Pancreas (tissue), 10 donors: ENCODE measurements around the gene AXIN2. TPM values are rescaled to one million over a fixed set of nuclear protein-coding genes. Genes with fewer than 3 reads are reported as not detected.

ENCODE experiments used
- ATAC-seq, 4 donors: fragments of 200-7000 bp; cut with Tn5 transposase; one replicate each; pipeline versions ENCODE4 v1.8.0 to v1.9.1; 2020; ENCODE audit warnings: mild to moderate bottlenecking in 4 of 4, moderate library complexity in 4 of 4
- DNase-seq, 6 donors: peaks; one replicate each; pipeline ENCODE4 v3.0.0-alpha.2; 2020
- FAIRE-seq: peaks from 2 replicates; lab custom pipeline; 2012; peaks lifted over from hg19 to GRCh38; lab: Jason Lieb, UNC
- H3K27ac ChIP-seq, 4 donors: fragments of 200-600 bp; sonication (generic); 1 replicate in 3 of 4; 2 replicates in 1 of 4; pipeline versions ENCODE4 v1.5.0 to v1.8.0; 2020
- H3K27me3 ChIP-seq, 4 donors: fragments of 200-600 bp; one replicate each; pipeline ENCODE4 v1.8.0; 2021
- H3K36me3 ChIP-seq, 3 donors: fragments of 200-600 bp; sonication (generic) in 1 of 3; one replicate each; pipeline versions ENCODE4 v1.5.0 to v1.8.0; 2020 to 2021
- H3K4me1 ChIP-seq, 3 donors: fragments of 200-600 bp; one replicate each; pipeline ENCODE4 v1.8.0; 2021
- H3K4me3 ChIP-seq, 4 donors: fragments of 200-600 bp; sonication (generic) in 2 of 4; one replicate each; pipeline versions ENCODE4 v1.5.0 to v1.8.0; 2020 to 2021
- H3K9me3 ChIP-seq, 4 donors: fragments of 200-600 bp; one replicate each; pipeline ENCODE4 v1.8.0; 2021
- WGBS, 2 donors: extraction: QIAGEN DNeasy Blood & Tissue Kit; methylation state at CpG; one replicate each; pipeline ENCODE4 v1.1.7; 2013; 5-methylcytosine and 5-hydroxymethylcytosine counted together
- intact Hi-C, 3 donors: fragments of 100-400 bp; cut with DNase I; formaldehyde crosslinking; loops; one replicate each; pipeline versions ENCODE4 v1.11.1 to v1.14.2; 2022
- polyA plus RNA-seq, 2 donors: library from polyadenylated mRNA; stranded (reverse); fragments of 200-250 nt; gene quantifications; one replicate each; pipeline ENCODE4 v1.2.3, GENCODE V29; 2013
- total RNA-seq, 6 donors: library from RNA; stranded (reverse); fragmentation: NEBNext Ultra II Directional in 4 of 6; extraction: Animal tissue kit (Norgen Biotek cat#: 25700) in 4 of 6; gene quantifications; one replicate each; pipeline versions ENCODE4 v1.2.1 to v1.2.4, GENCODE V29; 2021 to 2023
- TF ChIP-seq, protein P1 (sequence below), 4 donors: fragments of 200-600 bp; sonication (generic) in 3 of 4; IDR thresholded peaks; one replicate each; pipeline versions ENCODE4 v1.5.0 to v1.8.0; 2021; ENCODE audit warnings: antibody characterized with exemption in 4 of 4
- donor health status: healthy with polysubstance abuse.
- donor health status: DM: no; HTN: no; CAD: no; lungs with moderate emphysema.
- donor health status: DM: no; HTN: no; CAD: no.
- donor health status: control.
- donor health status: control.
- donor health status: Bipolar disorder and iron deficiency.
- donor health status: DM: yes; HTN: yes; CAD: no.
- donor health status: DM: no; HTN: no; CAD: no.
- donor health status: DM: no; HTN: no; CAD: no.
- donor health status: DM: yes; HTN: yes; CAD: no.

Gene AXIN2
- total and polyA plus RNA-seq, 8 donors = 2.5 to 13.1 (median 3.3) TPM

DNA sequence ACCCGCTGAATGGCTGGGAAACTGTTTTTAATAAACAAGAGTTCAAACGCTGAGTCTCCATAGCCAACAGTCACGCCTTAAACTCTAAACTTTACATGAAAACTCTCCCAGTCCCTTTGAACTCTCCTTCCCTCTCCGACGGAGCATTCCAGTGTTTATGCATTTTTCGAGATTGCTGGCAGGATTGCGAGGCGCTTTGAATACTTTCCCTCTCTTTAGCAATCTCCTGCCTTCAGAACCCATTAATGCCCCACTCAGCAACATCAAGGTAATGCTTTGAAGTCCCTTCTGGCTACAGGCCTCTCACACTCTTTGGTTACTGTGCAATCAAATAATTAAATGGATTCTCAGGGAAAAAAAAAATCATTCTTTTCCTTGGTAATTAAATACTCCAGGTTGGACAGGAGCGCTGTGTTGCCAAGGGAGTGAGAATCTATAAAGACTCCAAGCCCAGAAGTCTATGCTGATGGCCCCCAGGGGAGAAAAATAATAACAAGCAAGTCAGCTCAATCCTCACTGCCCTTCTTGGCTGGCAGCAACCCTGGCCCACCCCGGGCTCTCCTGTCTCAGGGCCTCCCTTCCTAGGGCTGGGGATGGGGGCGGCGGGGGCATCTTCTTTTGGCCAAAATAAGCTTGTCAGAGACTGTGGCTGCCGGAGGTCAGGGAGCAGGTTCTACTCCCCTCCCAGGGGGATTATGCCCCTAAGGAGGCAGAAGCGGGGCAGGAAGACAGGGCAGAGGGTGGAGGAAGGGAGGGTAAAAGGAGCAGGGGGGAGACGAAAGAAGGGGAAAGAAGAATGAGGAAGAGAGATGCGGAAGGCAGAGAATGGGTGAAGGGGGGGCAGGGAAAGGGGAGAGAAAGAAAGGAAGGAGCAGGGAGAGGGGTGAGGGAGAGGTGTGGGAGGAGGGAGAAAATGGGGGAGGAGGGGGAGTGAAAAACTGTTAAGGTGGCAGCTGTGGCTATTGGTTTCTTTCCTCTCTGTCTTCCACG is 45.2 kb downstream of the AXIN2 start:
- Histone ChIP-seq H3K27ac (no peak overlapping the region), H3K9me3 (no peaks in the 10 kb centered on the region), H3K4me3 (no peak overlapping the region), H3K27me3 (no peaks in the 10 kb centered on the region), H3K36me3 (no peaks in the 10 kb centered on the region), H3K4me1 (no peaks in the 10 kb centered on the region)
- intact Hi-C loops = no loop called here
- 60 to 61% methylated on average over 16 to 17 of the region's 17 CpGs for WGBS, 2 donors
- TF ChIP-seq, protein P1, sequence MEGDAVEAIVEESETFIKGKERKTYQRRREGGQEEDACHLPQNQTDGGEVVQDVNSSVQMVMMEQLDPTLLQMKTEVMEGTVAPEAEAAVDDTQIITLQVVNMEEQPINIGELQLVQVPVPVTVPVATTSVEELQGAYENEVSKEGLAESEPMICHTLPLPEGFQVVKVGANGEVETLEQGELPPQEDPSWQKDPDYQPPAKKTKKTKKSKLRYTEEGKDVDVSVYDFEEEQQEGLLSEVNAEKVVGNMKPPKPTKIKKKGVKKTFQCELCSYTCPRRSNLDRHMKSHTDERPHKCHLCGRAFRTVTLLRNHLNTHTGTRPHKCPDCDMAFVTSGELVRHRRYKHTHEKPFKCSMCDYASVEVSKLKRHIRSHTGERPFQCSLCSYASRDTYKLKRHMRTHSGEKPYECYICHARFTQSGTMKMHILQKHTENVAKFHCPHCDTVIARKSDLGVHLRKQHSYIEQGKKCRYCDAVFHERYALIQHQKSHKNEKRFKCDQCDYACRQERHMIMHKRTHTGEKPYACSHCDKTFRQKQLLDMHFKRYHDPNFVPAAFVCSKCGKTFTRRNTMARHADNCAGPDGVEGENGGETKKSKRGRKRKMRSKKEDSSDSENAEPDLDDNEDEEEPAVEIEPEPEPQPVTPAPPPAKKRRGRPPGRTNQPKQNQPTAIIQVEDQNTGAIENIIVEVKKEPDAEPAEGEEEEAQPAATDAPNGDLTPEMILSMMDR (IDR thresholded peaks at IDR 0.05) = no peak
- DNase-seq (no peak), ATAC-seq (peak; percentile 25 to 55 (median 30)), FAIRE-seq (no peak)

GRCh38 chr17:65515512-65515911 is 45.9 kb downstream of the AXIN2 start:
- no peak for ATAC-seq
- H3K27ac ChIP-seq = no peak overlapping the region

DNA sequence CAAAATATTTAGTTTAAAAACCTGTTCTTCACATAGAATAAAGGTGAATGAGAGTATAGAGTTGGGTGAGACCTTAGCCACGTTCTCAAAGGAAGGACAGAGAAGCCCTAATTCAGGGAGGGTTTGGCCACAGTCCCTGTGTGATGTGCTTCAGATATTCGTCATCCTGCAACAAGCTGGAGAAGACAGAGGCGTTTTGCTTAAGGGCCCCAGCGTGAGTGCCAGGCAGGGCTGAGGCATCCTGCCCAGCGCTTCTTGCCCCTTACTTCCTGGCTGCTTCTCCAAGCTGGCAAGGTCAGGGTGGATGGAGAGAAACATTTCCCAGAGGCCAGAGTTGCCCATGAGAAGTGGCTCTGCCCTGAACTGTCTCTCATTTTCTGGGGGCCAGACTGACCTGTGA is 46.9 kb downstream of the AXIN2 start:
- H3K9me3 ChIP-seq = no peaks in the 10 kb centered on the region
- H3K4me1 ChIP-seq = no peaks in the 10 kb centered on the region
- H3K27me3 ChIP-seq = no peaks in the 10 kb centered on the region
- no peak overlapping the region for H3K27ac ChIP-seq
- peak in 1 of 4 donors; percentile 43 for ATAC-seq
- TF ChIP-seq, protein P1 (IDR thresholded peaks at IDR 0.05) = no peak
- WGBS, 2 donors = 74 to 75% methylated on average over 5 of the region's 5 CpGs
- intact Hi-C loops = no loop called here
- H3K36me3 ChIP-seq = no peaks in the 10 kb centered on the region
- no peak for DNase-seq
- no peak overlapping the region for H3K4me3 ChIP-seq
- no peak for FAIRE-seq

More at GRCh38 chr17:65515512-65515911, 45.9 kb downstream of the AXIN2 start:
- Histone ChIP-seq H3K27me3 (no peaks in the 10 kb centered on the region), H3K36me3 (no peaks in the 10 kb centered on the region), H3K9me3 (no peaks in the 10 kb centered on the region), H3K4me1 (no peaks in the 10 kb centered on the region), H3K4me3 (no peak overlapping the region)
- FAIRE-seq = no peak
- 93 to 97% methylated on average over 6 of the region's 6 CpGs for WGBS, 2 donors
- intact Hi-C loops = no loop called here
- TF ChIP-seq, protein P1 (IDR thresholded peaks at IDR 0.05) = no peak
- no peak for DNase-seq

- 74 to 83% methylated on average over 8 of the region's 8 CpGs for WGBS, 2 donors
- intact Hi-C loops = no loop called here
- H3K36me3 ChIP-seq = no peaks in the 10 kb centered on the region
- no peaks in the 10 kb centered on the region for H3K4me1 ChIP-seq
- H3K27me3 ChIP-seq = no peaks in the 10 kb centered on the region
- DNase-seq = no peak
- no peaks in the 10 kb centered on the region for H3K9me3 ChIP-seq
- ATAC-seq = peak in 1 of 4 donors; percentile 56
- H3K4me3 ChIP-seq = no peak overlapping the region
- TF ChIP-seq, protein P1 (IDR thresholded peaks at IDR 0.05) = no peak
- FAIRE-seq = no peak
- no peak overlapping the region for H3K27ac ChIP-seq
These were observed 47.4 kb downstream of the AXIN2 start for GRCh38 chr17:65514082-65514481.

- ATAC-seq = no peak
These were observed 50.1 kb downstream of the AXIN2 start for GRCh38 chr17:65511316-65511715.

More at GRCh38 chr17:65511316-65511715, 50.1 kb downstream of the AXIN2 start:
- intact Hi-C loops = no loop called here
- no peak overlapping the region for H3K4me3 ChIP-seq
- no peaks in the 10 kb centered on the region for H3K36me3 ChIP-seq
- H3K27ac ChIP-seq = no peak overlapping the region
- WGBS, 2 donors = 76 to 88% methylated on average over 3 of the region's 3 CpGs
- no peak for DNase-seq
- no peaks in the 10 kb centered on the region for H3K4me1 ChIP-seq
- H3K27me3 ChIP-seq = no peaks in the 10 kb centered on the region
- no peaks in the 10 kb centered on the region for H3K9me3 ChIP-seq
- TF ChIP-seq, protein P1 (IDR thresholded peaks at IDR 0.05) = no peak
- no peak for FAIRE-seq
